GM12878 (cell line): ENCODE measurements around the gene EGFL8. TPM values are rescaled to one million over a fixed set of nuclear protein-coding genes. Genes with fewer than 3 reads are reported as not detected.

Experiments
- ATAC-seq: fragments of 200-7000 bp; cut with Tn5 transposase; 3 replicates; pipeline ENCODE4 v1.9.1; 2020; ENCODE audit warnings: mild to moderate bottlenecking, moderate library complexity
- BruUV-seq: library from RNA; stranded (reverse); fragments of 400-500 nt; replicated peaks from 2 replicates; lab custom pipeline; 2021; lab: Mats Ljungman, UMichigan
- CTCF ChIA-PET: fragments of 300-600 bp; sonication (Branson Sonifier 250); formaldehyde crosslinking; extraction: SDS; loops from one replicate; lab custom pipeline; 2021; ENCODE audit warnings: inconsistent platforms; lab: Yijun Ruan, JAX
- POLR2A ChIA-PET: fragments of 350-600 bp; formaldehyde crosslinking; extraction: SDS; loops from one replicate; lab custom pipeline; 2021; ENCODE audit warnings: inconsistent platforms; lab: Charles Lee
- RAD21 ChIA-PET: fragments of 300-600 bp; sonication (Branson Sonifier 250); formaldehyde crosslinking; loops from one replicate; lab custom pipeline; 2023; ENCODE audit warnings: antibody characterized with exemption; ENCODE audit not compliant: unreplicated experiment; lab: Charles Lee
- SMC1A ChIA-PET: fragments of 300-600 bp; sonication (Branson Sonifier 250); formaldehyde crosslinking; loops from one replicate; lab custom pipeline; 2023; ENCODE audit not compliant: unreplicated experiment, uncharacterized antibody; lab: Charles Lee
- DNase-seq: peaks from one replicate; pipeline ENCODE4 v3.0.0-alpha.2; 2011; ENCODE audit warnings: low read depth, low spot score
- FAIRE-seq: peaks from 3 replicates; lab custom pipeline; 2011; peaks lifted over from hg19 to GRCh38; lab: Jason Lieb, UNC
- H2AFZ ChIP-seq: 2 replicates; pipeline ENCODE4 v1.6.0; 2011; ENCODE audit warnings: low read depth, low read length, control low read depth; ENCODE audit not compliant: control insufficient read depth
- H3K27ac ChIP-seq: 2 replicates; pipeline ENCODE4 v1.5.1; 2011; ENCODE audit warnings: control low read depth; ENCODE audit not compliant: control insufficient read depth, insufficient read depth
- H3K27me3 ChIP-seq, 2 experiments: replicated peaks in 1 of 2; 2 replicates each; pipeline versions ENCODE4 v1.6.0 to v1.6.1; 2011; ENCODE audit warnings: low read length in 1 of 2; ENCODE audit not compliant: control insufficient read depth in 2 of 2, insufficient read depth in 2 of 2
- H3K36me3 ChIP-seq, 2 experiments: 2 replicates each; pipeline ENCODE4 v1.5.1; 2011; ENCODE audit warnings: low read length in 1 of 2; ENCODE audit not compliant: control insufficient read depth in 2 of 2, insufficient read depth in 2 of 2
- H3K4me1 ChIP-seq: 2 replicates; pipeline ENCODE4 v1.6.1; 2011; ENCODE audit warnings: mild to moderate bottlenecking, low read length, moderate library complexity, mixed read lengths; ENCODE audit not compliant: control insufficient read depth, insufficient read depth
- H3K4me2 ChIP-seq: 2 replicates; pipeline ENCODE4 v1.6.0; 2011; ENCODE audit warnings: control low read depth; ENCODE audit not compliant: control insufficient read depth, insufficient read depth
- H3K4me3 ChIP-seq: fragments of 200-600 bp; sonication (generic); 2 replicates; pipeline ENCODE4 v1.5.1; 2016
- H3K79me2 ChIP-seq: 2 replicates; pipeline ENCODE4 v1.6.0; 2011; ENCODE audit warnings: low read length; ENCODE audit not compliant: control insufficient read depth, insufficient read depth
- H3K9ac ChIP-seq: 2 replicates; pipeline ENCODE4 v1.8.0; 2011; ENCODE audit warnings: low read length, control low read depth, mixed read lengths; ENCODE audit not compliant: control insufficient read depth, insufficient read depth
- H3K9me3 ChIP-seq: replicated peaks from 3 replicates; pipeline ENCODE4 v1.5.1; 2011; ENCODE audit warnings: mild to moderate bottlenecking, low read length; ENCODE audit not compliant: control insufficient read depth, insufficient read depth
- H4K20me1 ChIP-seq: 2 replicates; pipeline ENCODE4 v1.6.0; 2011; ENCODE audit not compliant: control insufficient read depth, insufficient read depth
- ESRRA ChIP-seq: IDR thresholded peaks from 2 replicates; pipeline ENCODE4 v1.6.1; 2012; ENCODE audit warnings: mild to moderate bottlenecking, low read length, improper control_type of control experiment
- GABPA ChIP-seq: IDR thresholded peaks from 2 replicates; pipeline ENCODE4 v1.6.1; 2014; ENCODE audit warnings: antibody characterized with exemption, low read depth, mild to moderate bottlenecking, inconsistent platforms
- IKZF1 ChIP-seq: fragments of 450-650 bp; conservative IDR thresholded peaks from 2 replicates; pipeline ENCODE4 v1.6.1; 2017; ENCODE audit warnings: antibody characterized with exemption, mild to moderate bottlenecking
- JUND ChIP-seq: IDR thresholded peaks from 2 replicates; pipeline ENCODE4 v1.6.1; 2012; ENCODE audit warnings: low read depth, mild to moderate bottlenecking, low read length, improper control_type of control experiment, moderate library complexity
- KDM1A ChIP-seq: fragments of 200-600 bp; sonication (generic); IDR thresholded peaks from 2 replicates; pipeline ENCODE4 v1.6.1; 2016; ENCODE audit warnings: borderline replicate concordance
- MEF2B ChIP-seq: fragments of 450-650 bp; IDR thresholded peaks from 2 replicates; pipeline ENCODE4 v1.6.1; 2018; ENCODE audit warnings: mild to moderate bottlenecking, moderate library complexity; ENCODE audit not compliant: partially characterized antibody, poor library complexity, severe bottlenecking
- STAT3 ChIP-seq: IDR thresholded peaks from 2 replicates; pipeline ENCODE4 v1.6.1; 2011; ENCODE audit warnings: low read depth, low read length, improper control_type of control experiment
- WGBS: methylation state at CpG from one replicate; pipeline ENCODE4 v1.1.6; 2016; ENCODE audit warnings: low lambda C conversion rate; ENCODE audit not compliant: insufficient replicate concordance, insufficient coverage; ENCODE audit errors: missing lambda C conversion rate; 5-methylcytosine and 5-hydroxymethylcytosine counted together
- in situ Hi-C: fragments of 300-500 bp; cut with MboI; formaldehyde crosslinking; loops from 9 replicates; pipeline ENCODE4 v1.14.3; 2018; ENCODE audit warnings: mixed read lengths
- intact Hi-C: fragments of 100-400 bp; cut with micrococcal nuclease; formaldehyde crosslinking; loops from one replicate; pipeline ENCODE4 v1.14.2; 2022; ENCODE audit not compliant: unreplicated experiment
- polyA plus RNA-seq, 11 experiments: library from polyadenylated mRNA; depleted of rRNA in 4 of 11; unstranded in 6 of 11; stranded (reverse) in 5 of 11; fragments of >200 nt; fragmentation: Nextera tagmentation in 4 of 11; fragmentation: Illumina TruSeq in 1 of 11; extraction: Ambion mirVana in 4 of 11; extraction: Trizol in 1 of 11; gene quantifications; 1 replicate in 1 of 11; 2 replicates in 10 of 11; pipeline versions ENCODE4 v1.2.1 to v1.2.3, GENCODE V29; 2011 to 2016; ENCODE audit warnings: inconsistent platforms in 2 of 11, missing spikeins in 2 of 11, low read depth in 1 of 11
- total RNA-seq, 4 experiments: library from RNA; depleted of rRNA in 3 of 4; stranded (reverse); fragments of >200 nt in 3 of 4; fragmentation: Illumina TruSeq in 1 of 4; extraction: Trizol in 1 of 4; gene quantifications; 2 replicates each; pipeline versions ENCODE4 v1.2.1 to v1.2.3, GENCODE V29; 2013 to 2021
- TF ChIP-seq, protein P1 (sequence below), 3 experiments: IDR thresholded peaks in 2 of 3; conservative IDR thresholded peaks in 1 of 3; 2 replicates each; pipeline ENCODE4 v1.5.1; 2011; ENCODE audit warnings: low read depth in 3 of 3, low read length in 3 of 3, mild to moderate bottlenecking in 3 of 3, control low read depth in 2 of 3, moderate library complexity in 2 of 3, inconsistent platforms in 1 of 3, mixed read lengths in 1 of 3; ENCODE audit not compliant: control insufficient read depth in 2 of 3, insufficient read depth in 1 of 3; ENCODE audit errors: extremely low read depth in 1 of 3
- TF ChIP-seq, protein P2 (sequence below): fragments of 450-650 bp; formaldehyde crosslinking; IDR thresholded peaks from 2 replicates; pipeline ENCODE4 v1.5.0; 2022; ENCODE audit warnings: mild to moderate bottlenecking, missing genetic modification characterization

Gene EGFL8
- total and polyA plus RNA-seq, 10 of the 15 experiments (the other 5 are each of a cell fraction or from before 2014, with no cell fraction given): 0.07 to 3.5 (median 1.4) TPM

DNA sequence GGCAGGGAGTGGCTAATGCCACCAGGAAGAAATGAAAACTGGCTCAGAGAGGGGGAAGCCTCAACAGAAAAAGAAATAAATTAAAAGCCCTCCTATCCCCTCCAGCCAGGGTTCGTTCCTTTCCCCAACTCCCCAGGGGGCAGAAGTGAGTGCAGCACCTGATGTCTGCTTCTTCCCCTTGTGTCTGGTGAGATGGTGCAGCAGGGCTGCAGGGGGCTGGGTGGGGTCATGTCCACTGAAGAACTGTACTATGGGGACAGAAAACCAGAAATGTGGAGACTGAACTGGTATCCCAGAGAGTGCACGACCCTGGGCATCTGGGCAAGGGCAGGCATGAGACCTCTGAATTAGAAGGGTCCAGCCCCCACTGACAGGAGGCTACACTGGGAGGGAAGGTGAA is 4.0 kb downstream of the EGFL8 start:
- Histone ChIP-seq H3K36me3 (peaks cover 0 to 3% of the 10 kb centered on the region in 2 experiments; a peak in 1 of 4 replicates), H3K4me1 (no peaks in the 10 kb centered on the region), H3K4me3 (no peak overlapping the region), H3K4me2 (no peak overlapping the region), H3K9ac (no peak overlapping the region), H2AFZ (no peak overlapping the region), H3K27ac (no peak overlapping the region), H3K9me3 (no peaks in the 10 kb centered on the region), H3K79me2 (no peaks in the 10 kb centered on the region), H3K27me3 (no peaks in the 10 kb centered on the region), H4K20me1 (no peaks in the 10 kb centered on the region; the same call in 1 of the 2 replicates)
- ChIA-PET SMC1A (no interaction called here), CTCF (no interaction called here), RAD21 (no interaction called here), POLR2A (no interaction called here)
- ATAC-seq (no peak), FAIRE-seq (no peak), DNase-seq (no peak)
- intact Hi-C loops: no loop called here
- 26% methylated on average over 2 of the region's 2 CpGs for WGBS
- BruUV-seq: TSS peak; percentile 73
- in situ Hi-C loops: no loop called here
- no peak for TF ChIP-seq KDM1A
- TF ChIP-seq ESRRA: no peak
- TF ChIP-seq IKZF1: no peak
- TF ChIP-seq STAT3: no peak

DNA sequence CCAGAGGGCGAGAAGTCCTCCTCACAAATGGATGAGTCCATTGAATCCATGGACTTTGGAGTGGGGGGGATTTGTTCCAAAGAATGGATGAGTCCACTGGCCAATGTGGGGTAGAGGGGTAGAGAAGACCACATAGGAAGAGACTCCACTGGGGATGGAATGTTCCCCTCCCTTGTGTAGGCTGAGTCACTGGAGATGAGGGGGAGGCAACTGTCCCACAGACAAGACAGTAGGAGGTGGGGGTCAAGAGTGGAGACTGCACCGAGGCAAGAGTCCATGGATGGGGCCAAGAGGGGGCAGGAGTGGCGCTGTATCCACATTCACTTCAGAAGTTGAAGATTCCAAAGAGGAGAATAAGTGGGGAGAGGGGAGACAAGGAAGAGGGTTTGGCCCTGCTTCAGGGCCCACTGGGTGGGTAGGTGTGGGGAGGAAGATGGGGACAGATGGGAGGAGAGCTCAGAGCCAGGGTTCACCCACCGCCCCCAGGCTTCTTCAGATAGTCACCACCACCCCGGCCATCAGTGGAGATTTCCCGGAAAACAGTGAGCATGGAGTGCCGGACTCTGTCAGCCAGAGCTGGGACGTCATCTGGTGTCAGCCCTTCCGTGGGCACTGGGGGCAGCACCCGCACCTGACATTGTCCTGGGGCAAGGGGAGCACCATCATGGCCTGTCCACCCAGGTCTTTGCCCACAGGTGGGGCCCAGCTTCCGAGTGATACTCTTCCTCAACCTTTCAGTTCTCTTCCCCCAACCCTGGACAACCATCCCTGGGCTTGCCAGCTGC is 4.6 kb downstream of the EGFL8 start:
- Histone ChIP-seq H3K9ac (no peak overlapping the region), H3K4me3 (no peak overlapping the region), H3K9me3 (no peaks in the 10 kb centered on the region), H3K4me2 (no peak overlapping the region), H3K36me3 (peaks cover 0 to 3% of the 10 kb centered on the region in 2 experiments; a peak in 1 of 4 replicates), H4K20me1 (no peaks in the 10 kb centered on the region), H3K27ac (no peak overlapping the region), H2AFZ (no peak overlapping the region), H3K27me3 (no peaks in the 10 kb centered on the region), H3K4me1 (no peaks in the 10 kb centered on the region), H3K79me2 (no peaks in the 10 kb centered on the region)
- ChIA-PET CTCF (interaction anchor here (1.6 kb wide), 1 partner anchor 10 kb away, joined by 4 read pairs; no protein-coding TSS in a partner anchor), RAD21 (no interaction called here), SMC1A (no interaction called here), POLR2A (no interaction called here)
- no TSS peak for BruUV-seq
- WGBS: 86% methylated on average over 11 of the region's 11 CpGs
- intact Hi-C loops: no loop called here
- ATAC-seq (no peak), FAIRE-seq (no peak), DNase-seq (no peak)
- in situ Hi-C loops: no loop called here
- TF ChIP-seq GABPA: no peak
- no peak for TF ChIP-seq JUND
- TF ChIP-seq, protein P1, sequence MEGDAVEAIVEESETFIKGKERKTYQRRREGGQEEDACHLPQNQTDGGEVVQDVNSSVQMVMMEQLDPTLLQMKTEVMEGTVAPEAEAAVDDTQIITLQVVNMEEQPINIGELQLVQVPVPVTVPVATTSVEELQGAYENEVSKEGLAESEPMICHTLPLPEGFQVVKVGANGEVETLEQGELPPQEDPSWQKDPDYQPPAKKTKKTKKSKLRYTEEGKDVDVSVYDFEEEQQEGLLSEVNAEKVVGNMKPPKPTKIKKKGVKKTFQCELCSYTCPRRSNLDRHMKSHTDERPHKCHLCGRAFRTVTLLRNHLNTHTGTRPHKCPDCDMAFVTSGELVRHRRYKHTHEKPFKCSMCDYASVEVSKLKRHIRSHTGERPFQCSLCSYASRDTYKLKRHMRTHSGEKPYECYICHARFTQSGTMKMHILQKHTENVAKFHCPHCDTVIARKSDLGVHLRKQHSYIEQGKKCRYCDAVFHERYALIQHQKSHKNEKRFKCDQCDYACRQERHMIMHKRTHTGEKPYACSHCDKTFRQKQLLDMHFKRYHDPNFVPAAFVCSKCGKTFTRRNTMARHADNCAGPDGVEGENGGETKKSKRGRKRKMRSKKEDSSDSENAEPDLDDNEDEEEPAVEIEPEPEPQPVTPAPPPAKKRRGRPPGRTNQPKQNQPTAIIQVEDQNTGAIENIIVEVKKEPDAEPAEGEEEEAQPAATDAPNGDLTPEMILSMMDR (IDR thresholded peaks at IDR 0.05 in 2 of 3, conservative IDR thresholded peaks at IDR 0.05 in 1 of 3; ENCODE audit: control insufficient read depth in 2 of 3, extremely low read depth in 1 of 3, insufficient read depth in 1 of 3, low read depth in 3 of 3, low read length in 3 of 3): peak in 1 of 3 experiments; percentile 3; a peak in 1 of 6 replicates
- no peak for TF ChIP-seq MEF2B
- TF ChIP-seq, protein P2, sequence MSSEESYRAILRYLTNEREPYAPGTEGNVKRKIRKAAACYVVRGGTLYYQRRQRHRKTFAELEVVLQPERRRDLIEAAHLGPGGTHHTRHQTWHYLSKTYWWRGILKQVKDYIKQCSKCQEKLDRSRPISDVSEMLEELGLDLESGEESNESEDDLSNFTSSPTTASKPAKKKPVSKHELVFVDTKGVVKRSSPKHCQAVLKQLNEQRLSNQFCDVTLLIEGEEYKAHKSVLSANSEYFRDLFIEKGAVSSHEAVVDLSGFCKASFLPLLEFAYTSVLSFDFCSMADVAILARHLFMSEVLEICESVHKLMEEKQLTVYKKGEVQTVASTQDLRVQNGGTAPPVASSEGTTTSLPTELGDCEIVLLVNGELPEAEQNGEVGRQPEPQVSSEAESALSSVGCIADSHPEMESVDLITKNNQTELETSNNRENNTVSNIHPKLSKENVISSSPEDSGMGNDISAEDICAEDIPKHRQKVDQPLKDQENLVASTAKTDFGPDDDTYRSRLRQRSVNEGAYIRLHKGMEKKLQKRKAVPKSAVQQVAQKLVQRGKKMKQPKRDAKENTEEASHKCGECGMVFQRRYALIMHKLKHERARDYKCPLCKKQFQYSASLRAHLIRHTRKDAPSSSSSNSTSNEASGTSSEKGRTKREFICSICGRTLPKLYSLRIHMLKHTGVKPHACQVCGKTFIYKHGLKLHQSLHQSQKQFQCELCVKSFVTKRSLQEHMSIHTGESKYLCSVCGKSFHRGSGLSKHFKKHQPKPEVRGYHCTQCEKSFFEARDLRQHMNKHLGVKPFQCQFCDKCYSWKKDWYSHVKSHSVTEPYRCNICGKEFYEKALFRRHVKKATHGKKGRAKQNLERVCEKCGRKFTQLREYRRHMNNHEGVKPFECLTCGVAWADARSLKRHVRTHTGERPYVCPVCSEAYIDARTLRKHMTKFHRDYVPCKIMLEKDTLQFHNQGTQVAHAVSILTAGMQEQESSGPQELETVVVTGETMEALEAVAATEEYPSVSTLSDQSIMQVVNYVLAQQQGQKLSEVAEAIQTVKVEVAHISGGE (CRISPR knock-in tag): no peak
